Skeletal muscle satellite cell (primary cell): ENCODE data around the gene ADSS1.
A peak's percentile ranks its signal among the peaks of the same experiment; 100 is the strongest.
"Not testable (repeated sequence)": the region's sequence is repeated elsewhere in the genome, so short reads cannot be mapped to it uniquely, and the experiment has no call there.

Experiments
- H3K27me3 ChIP-seq: 2 replicates; pipeline ENCODE4 v1.7.0; 2013; ENCODE audit warnings: low read length; ENCODE audit not compliant: control insufficient read depth, insufficient read depth
- H3K36me3 ChIP-seq: 2 replicates; pipeline ENCODE4 v1.7.0; 2013; ENCODE audit warnings: mild to moderate bottlenecking, control low read depth, low read length; ENCODE audit not compliant: insufficient read depth
- H3K4me1 ChIP-seq: 2 replicates; pipeline ENCODE4 v1.7.0; 2013; ENCODE audit warnings: low read length; ENCODE audit not compliant: control insufficient read depth, insufficient read depth
- H3K4me2 ChIP-seq: 2 replicates; pipeline ENCODE4 v1.7.0; 2013; ENCODE audit warnings: mild to moderate bottlenecking, low read length
- H3K4me3 ChIP-seq: 2 replicates; pipeline ENCODE4 v1.7.0; 2013; ENCODE audit warnings: low read length
- H3K9ac ChIP-seq: 2 replicates; pipeline ENCODE4 v1.7.0; 2013; ENCODE audit warnings: mild to moderate bottlenecking, low read depth, low read length, moderate library complexity
- H3K9me3 ChIP-seq: replicated peaks from 2 replicates; pipeline ENCODE4 v1.7.0; 2013; ENCODE audit warnings: mild to moderate bottlenecking, control low read depth, low read length

Gene ADSS1

DNA sequence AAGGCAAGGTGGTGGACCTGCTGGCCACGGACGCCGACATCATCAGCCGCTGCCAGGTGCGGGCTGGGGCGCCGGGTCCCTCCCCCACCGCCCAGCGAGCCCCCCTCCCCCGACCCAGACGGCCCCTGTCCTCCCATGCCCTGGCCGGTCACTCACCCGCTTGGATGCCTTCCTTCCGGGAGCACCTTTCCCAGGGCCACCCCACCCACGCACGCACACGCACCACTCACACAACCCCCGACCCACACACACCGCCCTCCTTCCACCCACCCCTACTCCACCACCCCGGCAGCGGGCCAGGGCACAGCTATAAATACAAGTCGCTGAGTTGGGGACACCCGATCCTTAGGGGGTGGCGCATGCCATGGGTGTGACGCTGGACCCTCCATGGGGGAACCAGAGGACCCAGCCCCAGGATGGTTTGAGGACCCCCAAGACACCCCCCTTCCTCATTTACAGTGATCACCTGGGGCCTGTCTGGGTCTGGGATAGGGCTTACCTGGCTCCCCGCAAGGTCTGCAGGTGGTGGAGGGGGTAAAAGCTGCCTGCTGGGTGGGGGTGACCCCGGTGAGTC, 465 bp downstream of the ADSS1 start:
- Histone ChIP-seq H3K27me3 (no peaks in the 10 kb centered on the region), H3K36me3 (peaks cover 17% of the 10 kb centered on the region), H3K9ac (peak overlapping the region; percentile 44), H3K4me1 (peaks cover 31% of the 10 kb centered on the region), H3K9me3 (no peaks in the 10 kb centered on the region), H3K4me2 (peak overlapping the region; percentile 98), H3K4me3 (peak overlapping the region; percentile 66)

DNA sequence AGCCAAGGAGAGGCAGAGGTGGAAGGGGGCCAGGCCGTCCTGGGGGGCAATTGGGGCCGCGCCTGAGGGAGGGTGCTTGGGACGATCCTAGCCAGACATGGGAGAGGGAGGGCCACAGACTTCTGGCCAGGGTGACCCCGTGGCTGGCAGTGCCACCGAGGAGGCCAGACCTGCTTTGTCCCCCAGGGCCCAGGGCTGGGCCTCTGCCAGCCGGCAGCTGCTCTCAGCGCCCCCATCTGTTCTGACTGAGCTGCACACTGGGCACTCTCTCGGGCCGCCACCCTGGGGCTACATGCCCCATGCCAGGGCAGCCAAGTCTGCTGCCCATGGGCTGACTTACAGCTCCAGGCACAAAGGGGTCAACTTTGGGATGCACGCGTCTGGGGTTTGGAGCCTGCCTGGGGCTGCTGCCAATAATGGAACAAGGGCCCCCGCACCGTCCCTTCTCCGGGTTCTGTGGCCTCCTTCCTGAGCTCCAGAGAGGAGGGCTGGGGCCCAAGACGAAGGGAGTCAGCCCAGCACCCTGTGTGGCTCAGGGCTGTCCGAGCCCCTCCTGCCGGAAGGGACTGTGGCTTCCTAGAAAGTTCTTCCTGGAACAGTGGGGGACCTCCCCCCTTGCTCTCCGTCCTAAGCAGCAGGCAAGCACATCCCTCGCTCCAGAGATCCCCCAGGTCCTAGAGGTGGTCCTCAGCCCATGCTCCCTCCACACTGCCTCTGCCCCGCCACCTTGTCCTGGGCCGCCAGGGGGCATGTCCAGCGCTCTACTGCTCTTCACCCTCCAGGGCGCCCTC, 1.1 kb downstream of the ADSS1 start:
- Histone ChIP-seq H3K4me3 (peak overlapping the region; percentile 66), H3K27me3 (no peaks in the 10 kb centered on the region), H3K36me3 (peaks cover 10% of the 10 kb centered on the region)

DNA sequence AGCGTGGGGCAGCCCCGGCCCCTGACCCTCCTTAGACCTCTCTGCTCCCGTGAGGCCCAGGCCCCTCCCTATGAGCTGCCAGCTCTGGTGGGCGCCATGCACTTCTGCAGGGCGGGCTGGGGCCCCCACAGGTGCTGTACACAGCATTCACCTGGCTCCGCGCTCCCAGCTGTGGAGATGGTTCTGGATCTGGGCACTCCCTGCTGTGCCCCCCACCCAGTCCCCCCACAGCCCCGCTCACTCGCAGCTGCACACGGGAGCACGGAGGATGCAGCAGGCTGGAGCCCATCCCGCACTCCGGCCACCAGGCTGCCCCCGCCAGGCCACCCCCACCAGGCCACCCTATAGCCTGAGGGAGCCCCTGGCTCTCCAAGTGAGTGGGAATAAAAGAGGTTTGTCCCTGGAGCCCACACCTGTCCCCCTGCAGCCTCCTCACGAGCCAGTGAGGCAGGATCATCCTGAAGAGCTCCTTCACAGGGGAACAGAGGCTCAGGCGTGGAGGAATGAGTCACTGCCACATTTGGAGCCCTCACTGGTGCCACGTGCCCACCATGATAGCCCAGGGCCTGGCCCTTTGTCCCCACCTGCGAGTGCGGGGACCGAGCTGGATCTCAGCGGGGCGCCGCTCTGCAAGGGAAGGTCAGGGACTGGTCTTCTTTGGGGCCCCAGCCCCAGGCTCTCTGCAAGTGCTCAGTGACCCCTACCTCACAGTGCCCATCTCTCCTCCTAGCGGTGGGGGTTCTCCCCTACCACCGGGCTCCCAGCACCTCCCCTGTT, 1.9 kb downstream of the ADSS1 start:
- Histone ChIP-seq H3K36me3 (peaks cover 8% of the 10 kb centered on the region), H3K4me2 (no peak overlapping the region), H3K4me1 (peaks cover 31% of the 10 kb centered on the region), H3K27me3 (no peaks in the 10 kb centered on the region), H3K9me3 (no peaks in the 10 kb centered on the region), H3K9ac (no peak overlapping the region), H3K4me3 (no peak overlapping the region)

More for the DNA sequence above, 1.1 kb downstream of the ADSS1 start:
- Histone ChIP-seq H3K9ac (peak overlapping the region; percentile 26), H3K4me1 (peaks cover 31% of the 10 kb centered on the region), H3K9me3 (no peaks in the 10 kb centered on the region), H3K4me2 (peak overlapping the region; percentile 98)

DNA sequence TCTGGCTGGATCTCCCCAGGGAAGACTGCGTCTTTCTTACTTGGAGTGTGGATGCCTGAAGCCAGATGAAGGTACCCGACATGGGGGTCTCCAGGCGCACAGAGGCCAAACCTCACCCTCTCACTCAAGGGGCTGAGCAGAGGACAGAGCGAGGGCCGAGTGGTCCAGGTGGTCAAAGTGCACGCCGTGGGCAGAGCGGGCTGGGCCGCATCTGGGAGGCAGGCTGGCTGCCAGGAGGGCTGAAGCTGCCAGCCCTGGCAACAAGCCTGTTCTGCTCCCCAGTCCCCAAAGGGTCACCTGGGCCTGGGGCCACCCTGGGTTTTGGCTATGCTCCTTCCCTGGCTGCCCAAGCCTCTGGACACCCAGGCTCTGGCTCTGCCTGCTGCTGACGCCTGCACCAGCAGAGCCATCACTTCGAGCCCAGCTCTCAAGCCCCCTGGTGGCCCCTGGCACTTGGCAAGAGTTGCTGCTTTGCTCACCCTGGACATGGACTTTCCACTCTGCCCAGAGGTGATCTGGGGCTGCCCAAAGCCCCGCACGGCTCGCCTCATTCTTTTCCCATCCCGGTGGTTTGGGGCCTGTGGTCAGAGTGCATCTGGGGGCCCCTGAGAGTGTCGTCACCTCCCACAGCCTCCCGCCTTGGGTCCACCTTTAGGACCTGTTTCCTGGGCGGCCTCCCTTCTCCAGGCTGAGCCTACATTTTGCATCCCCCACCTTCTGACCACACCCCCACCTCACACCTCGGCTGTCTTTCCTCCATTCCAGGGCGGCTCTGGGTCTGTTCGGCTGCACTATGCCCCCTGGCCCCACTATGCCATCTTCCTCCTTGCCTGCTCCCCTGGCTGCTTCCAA, 2.8 kb downstream of the ADSS1 start:
- H3K27me3 ChIP-seq: no peaks in the 10 kb centered on the region
- no peak overlapping the region for H3K9ac ChIP-seq
- peaks cover 26% of the 10 kb centered on the region for H3K4me1 ChIP-seq
- peaks cover 2% of the 10 kb centered on the region for H3K36me3 ChIP-seq
- no peaks in the 10 kb centered on the region for H3K9me3 ChIP-seq
- no peak overlapping the region for H3K4me3 ChIP-seq
- H3K4me2 ChIP-seq: no peak overlapping the region

DNA sequence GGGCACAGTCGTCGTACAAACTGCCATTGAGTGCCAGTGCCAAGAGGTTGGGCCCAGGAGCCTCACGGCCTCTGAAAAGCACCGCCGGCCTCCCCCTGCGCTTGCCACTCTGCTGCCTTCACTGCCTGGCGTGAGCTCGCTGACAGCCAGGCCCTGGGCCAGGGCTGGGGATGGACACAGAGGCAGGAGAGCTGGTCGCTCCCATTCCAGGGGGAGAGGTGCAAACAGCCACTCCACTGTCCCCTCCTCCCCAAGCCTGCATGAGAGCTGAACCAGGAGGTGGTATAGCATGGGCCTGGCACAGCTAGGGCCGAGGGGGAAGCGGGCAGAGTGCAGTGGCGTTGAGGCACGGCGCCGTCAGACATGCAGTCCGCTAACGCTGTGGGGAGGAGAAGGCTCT, 4.6 kb downstream of the ADSS1 start:
- H3K4me1 ChIP-seq: peaks cover 23% of the 10 kb centered on the region
- H3K27me3 ChIP-seq: no peaks in the 10 kb centered on the region
- H3K36me3 ChIP-seq: no peaks in the 10 kb centered on the region
- H3K4me3 ChIP-seq: no peak overlapping the region
- H3K4me2 ChIP-seq: no peak overlapping the region
- H3K9me3 ChIP-seq: no peaks in the 10 kb centered on the region
- H3K9ac ChIP-seq: no peak overlapping the region

DNA sequence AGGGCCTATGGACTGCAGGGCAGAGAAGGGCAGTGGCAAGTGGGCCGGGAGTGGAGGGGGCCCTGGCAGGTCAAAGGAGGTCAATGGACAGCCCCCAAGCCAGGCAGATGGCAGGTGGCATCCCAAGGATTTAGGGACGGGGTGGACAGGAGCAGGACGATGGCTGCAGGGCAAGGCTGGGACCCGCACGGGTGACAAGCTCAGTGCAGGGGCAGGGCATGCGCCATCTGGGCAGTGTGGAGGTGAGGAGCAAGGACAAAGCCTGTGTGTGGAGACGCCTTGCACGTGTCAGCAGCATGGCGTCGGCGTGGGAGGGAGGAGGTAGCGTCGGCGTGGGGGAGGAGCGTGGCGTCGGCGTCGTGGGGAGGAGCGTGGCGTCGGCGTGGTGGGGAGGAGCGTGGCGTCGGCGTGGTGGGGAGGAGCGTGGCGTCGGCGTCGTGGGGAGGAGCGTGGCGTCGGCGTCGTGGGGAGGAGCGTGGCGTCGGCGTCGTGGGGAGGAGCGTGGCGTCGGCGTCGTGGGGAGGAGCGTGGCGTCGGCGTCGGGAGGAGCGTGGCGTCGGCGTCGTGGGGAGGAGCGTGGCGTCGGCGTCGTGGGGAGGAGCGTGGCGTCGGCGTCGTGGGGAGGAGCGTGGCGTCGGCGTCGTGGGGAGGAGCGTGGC, 5.3 kb downstream of the ADSS1 start:
- not testable (repeated sequence) for H3K36me3 ChIP-seq, H3K9me3 ChIP-seq, H3K4me3 ChIP-seq, H3K27me3 ChIP-seq, H3K4me2 ChIP-seq, H3K9ac ChIP-seq
- peaks cover 18% of the 10 kb centered on the region for H3K4me1 ChIP-seq

DNA sequence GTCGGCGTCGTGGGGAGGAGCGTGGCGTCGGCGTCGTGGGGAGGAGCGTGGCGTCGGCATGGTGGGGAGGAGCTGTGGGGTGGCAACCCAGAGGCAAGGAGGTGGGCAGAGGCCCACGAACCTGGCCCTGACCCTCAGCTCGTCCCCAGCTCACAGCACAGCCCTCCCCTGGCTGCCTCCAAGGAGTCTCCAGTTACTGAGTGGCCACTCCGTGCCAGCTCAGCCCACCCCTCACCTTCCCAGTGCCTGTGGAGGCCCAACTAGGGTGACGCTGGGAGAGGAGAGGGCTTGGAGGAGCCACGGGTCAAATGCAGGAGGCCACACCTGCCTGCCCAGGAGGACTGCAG, 5.8 kb downstream of the ADSS1 start:
- Histone ChIP-seq H3K9ac (no peak overlapping the region), H3K9me3 (no peaks in the 10 kb centered on the region), H3K27me3 (no peaks in the 10 kb centered on the region), H3K4me1 (peaks cover 13% of the 10 kb centered on the region), H3K36me3 (no peaks in the 10 kb centered on the region), H3K4me2 (no peak overlapping the region), H3K4me3 (no peak overlapping the region)

DNA sequence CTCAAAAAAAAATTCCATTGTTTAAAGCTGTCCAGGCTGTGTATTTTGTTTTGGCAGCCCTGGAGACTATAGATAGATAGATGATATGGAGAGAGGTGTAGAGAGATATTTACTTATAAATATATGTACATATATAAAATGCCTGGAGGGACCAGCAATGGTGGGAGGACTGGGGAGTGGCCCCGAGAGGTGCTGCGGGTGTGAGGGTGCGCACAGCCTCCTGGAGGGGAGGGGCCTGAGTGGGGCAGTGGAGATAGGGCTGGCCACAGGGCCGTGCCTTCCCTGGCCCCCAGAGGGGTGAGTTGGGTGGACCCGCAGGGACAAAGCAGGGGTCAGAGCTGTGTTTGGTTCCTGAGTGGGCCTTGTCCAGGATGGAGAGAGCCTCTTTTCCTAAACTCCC, 6.5 kb downstream of the ADSS1 start:
- no peak overlapping the region for H3K4me2 ChIP-seq
- peaks cover 12% of the 10 kb centered on the region for H3K4me1 ChIP-seq
- H3K9ac ChIP-seq: no peak overlapping the region

DNA sequence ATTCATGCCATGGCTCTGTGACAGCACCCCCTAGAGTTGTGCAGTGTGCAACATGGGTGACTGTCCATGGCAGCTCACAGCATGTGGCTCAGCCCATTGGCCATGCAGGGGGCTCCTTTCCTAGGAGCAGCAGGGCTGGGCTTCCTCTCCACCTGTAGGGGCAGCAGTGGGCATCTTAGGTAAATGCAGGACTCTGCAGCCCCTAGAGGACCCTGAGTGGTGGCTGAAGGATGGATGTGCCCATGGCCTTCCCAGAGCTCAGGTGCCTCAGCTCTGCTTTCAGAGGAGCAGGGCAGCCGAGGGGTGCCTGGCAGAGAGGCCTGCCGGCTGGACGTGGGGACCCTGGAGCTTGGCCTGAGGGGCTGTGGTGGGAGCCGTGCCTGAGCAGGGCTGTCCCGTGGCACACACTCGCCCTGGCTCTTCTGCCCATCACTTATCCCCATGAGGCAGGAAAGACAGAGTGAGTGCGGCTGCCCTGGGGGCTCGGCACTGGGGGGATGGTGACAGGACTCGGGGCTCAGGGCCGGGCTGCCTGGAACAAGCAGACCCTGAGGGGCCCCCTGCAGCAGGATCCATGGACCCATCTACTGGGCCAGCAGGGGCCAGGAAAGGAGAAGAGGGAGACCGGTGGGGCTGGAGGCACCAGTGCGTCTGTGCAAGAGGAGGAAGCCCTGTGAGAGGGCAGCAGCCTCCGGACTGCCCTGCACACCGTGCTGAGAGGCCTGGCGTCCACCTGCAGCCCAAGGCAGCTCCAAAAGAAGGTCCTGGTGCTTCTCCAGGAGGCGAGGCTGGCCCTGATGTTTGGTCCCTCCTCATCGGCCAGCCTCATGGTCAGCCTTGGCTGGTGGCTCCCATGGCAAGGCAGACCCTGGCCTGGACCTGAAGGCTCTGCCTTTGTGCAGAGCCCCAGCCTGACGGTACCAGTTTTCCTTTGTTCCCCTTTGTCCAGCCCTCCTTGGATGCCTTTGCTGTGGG, 7.6 kb downstream of the ADSS1 start:
- Histone ChIP-seq H3K4me1 (peaks cover 23% of the 10 kb centered on the region), H3K9me3 (no peaks in the 10 kb centered on the region), H3K4me3 (no peak overlapping the region), H3K9ac (no peak overlapping the region), H3K36me3 (no peaks in the 10 kb centered on the region), H3K27me3 (no peaks in the 10 kb centered on the region), H3K4me2 (no peak overlapping the region)

More for the DNA sequence above, 6.5 kb downstream of the ADSS1 start:
- no peaks in the 10 kb centered on the region for H3K9me3 ChIP-seq
- H3K27me3 ChIP-seq: no peaks in the 10 kb centered on the region
- H3K36me3 ChIP-seq: no peaks in the 10 kb centered on the region
- no peak overlapping the region for H3K4me3 ChIP-seq

DNA sequence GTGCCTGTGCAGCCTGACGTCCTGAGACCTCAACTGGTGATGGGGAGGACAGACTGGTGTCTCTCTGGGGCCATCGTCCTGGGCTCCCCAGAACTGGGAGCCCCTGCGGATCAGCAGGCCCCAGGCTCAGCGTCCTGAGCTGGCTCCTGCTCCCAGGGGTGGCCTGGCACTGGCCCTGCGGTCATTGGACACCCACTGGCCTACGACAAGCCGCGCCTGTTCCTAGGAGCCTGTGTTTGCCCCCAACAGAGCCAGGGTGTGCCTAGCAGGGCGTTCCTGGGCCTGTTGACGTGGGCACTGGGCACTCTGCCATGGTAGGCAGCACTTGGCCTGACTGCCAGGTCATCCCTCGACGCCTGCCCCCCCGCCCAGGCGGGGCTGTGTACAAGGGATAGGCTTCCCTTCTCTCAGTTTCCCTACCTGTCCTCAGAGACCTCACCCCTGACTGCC, 8.4 kb downstream of the ADSS1 start:
- no peaks in the 10 kb centered on the region for H3K9me3 ChIP-seq
- H3K4me2 ChIP-seq: no peak overlapping the region
- no peaks in the 10 kb centered on the region for H3K27me3 ChIP-seq
- peaks cover 24% of the 10 kb centered on the region for H3K4me1 ChIP-seq
- no peak overlapping the region for H3K9ac ChIP-seq
- no peaks in the 10 kb centered on the region for H3K36me3 ChIP-seq
- H3K4me3 ChIP-seq: no peak overlapping the region
